HCT116 (cell line): ENCODE data around the gene CRELD2. TPM values are rescaled to one million over a fixed set of nuclear protein-coding genes. Genes with fewer than 3 reads are reported as not detected.

Source experiments
- ATAC-seq: fragments of 200-7000 bp; cut with Tn5 transposase; 2 replicates; pipeline ENCODE4 v1.9.1; 2020; ENCODE audit warnings: mild to moderate bottlenecking, moderate library complexity
- BruUV-seq: library from RNA; stranded (reverse); fragments of 400-500 nt; replicated peaks from 2 replicates; lab custom pipeline; 2021; lab: Mats Ljungman, UMichigan
- CTCF ChIA-PET: fragments of 300-600 bp; sonication (Branson Sonifier 250); formaldehyde crosslinking; loops from one replicate; lab custom pipeline; 2021; ENCODE audit warnings: antibody characterized with exemption; lab: Charles Lee
- POLR2A ChIA-PET: fragments of 300-600, 350-600 bp; sonication (Branson Sonifier 250); formaldehyde crosslinking; loops from one replicate; lab custom pipeline; 2021; ENCODE audit warnings: antibody characterized with exemption; lab: Charles Lee
- RAD21 ChIA-PET, 2 experiments: fragments of 300-600 bp; sonication (Branson Sonifier 250); formaldehyde crosslinking; loops; one replicate each; lab custom pipeline; 2023; ENCODE audit warnings: low total read pairs in 2 of 2; ENCODE audit not compliant: uncharacterized antibody in 2 of 2, unreplicated experiment in 2 of 2, low non-redundant PET in 1 of 2; lab: Charles Lee
- DNase-seq: peaks from one replicate; pipeline ENCODE4 v3.0.0-alpha.2; 2010; ENCODE audit warnings: low read depth, low spot score
- H2AFZ ChIP-seq: fragments of 200-600 bp; shearing (Covaris generic), sonication (generic); 2 replicates; pipeline ENCODE4 v1.6.1; 2017; ENCODE audit warnings: low read depth, mixed run types, mixed read lengths, antibody characterized with exemption, low read length; ENCODE audit not compliant: poor library complexity, severe bottlenecking
- H3K27ac ChIP-seq: 2 replicates; pipeline ENCODE4 v1.5.1; 2012; ENCODE audit warnings: low read depth, low read length
- H3K27me3 ChIP-seq: fragments of 200-600 bp; sonication (generic); 2 replicates; pipeline ENCODE4 v1.6.1; 2016; ENCODE audit warnings: mixed run types, low read length, mixed read lengths; ENCODE audit not compliant: insufficient read depth
- H3K36me3 ChIP-seq, 2 experiments: fragments of 200-500 bp in 1 of 2; fragments of 200-600 bp in 1 of 2; sonication (Bioruptor generic) in 1 of 2; sonication (generic) in 1 of 2; 2 replicates each; pipeline versions ENCODE4 v1.5.1 to v1.6.1; 2014 to 2016; ENCODE audit warnings: low read length in 2 of 2, inconsistent platforms in 1 of 2, mixed read lengths in 1 of 2, mixed run types in 1 of 2; ENCODE audit not compliant: insufficient read depth in 2 of 2, control insufficient read depth in 1 of 2
- H3K4me1 ChIP-seq, 2 experiments: fragments of 200-600 bp in 1 of 2; sonication (generic) in 1 of 2; 2 replicates each; pipeline versions ENCODE4 v1.5.1 to v1.6.1; 2012 to 2017; ENCODE audit warnings: low read length in 2 of 2, inconsistent platforms in 1 of 2, mild to moderate bottlenecking in 1 of 2, mixed read lengths in 1 of 2, mixed run types in 1 of 2, moderate library complexity in 1 of 2; ENCODE audit not compliant: insufficient read depth in 2 of 2, control insufficient read depth in 1 of 2
- H3K4me2 ChIP-seq: fragments of 200-600 bp; sonication (generic); 2 replicates; pipeline ENCODE4 v1.6.1; 2017; ENCODE audit warnings: mixed run types, low read length, mixed read lengths
- H3K4me3 ChIP-seq, 2 experiments: fragments of 200-600 bp in 1 of 2; sonication (generic) in 1 of 2; replicated peaks in 1 of 2; 2 replicates each; pipeline ENCODE4 v1.5.1; 2011 to 2016; ENCODE audit warnings: low read length in 2 of 2, control low read depth in 1 of 2, low read depth in 1 of 2, mild to moderate bottlenecking in 1 of 2, mixed read lengths in 1 of 2, mixed run types in 1 of 2
- H3K79me2 ChIP-seq: fragments of 200-600 bp; sonication (generic); 2 replicates; pipeline ENCODE4 v1.6.1; 2017; ENCODE audit warnings: mild to moderate bottlenecking, mixed run types, low read length, moderate library complexity, mixed read lengths; ENCODE audit not compliant: insufficient read depth
- H3K9ac ChIP-seq: fragments of 200-600 bp; sonication (generic); 2 replicates; pipeline ENCODE4 v1.6.1; 2016; ENCODE audit warnings: low read length, mixed read lengths
- H3K9me2 ChIP-seq: fragments of 200-600 bp; sonication (generic), shearing (Covaris generic); 2 replicates; pipeline ENCODE4 v1.6.1; 2017; ENCODE audit warnings: mixed run types, mild to moderate bottlenecking, moderate library complexity; ENCODE audit not compliant: insufficient read depth
- H3K9me3 ChIP-seq, 2 experiments: fragments of 200-500 bp in 1 of 2; fragments of 200-600 bp in 1 of 2; sonication (Bioruptor generic) in 1 of 2; sonication (generic) in 1 of 2; 2 replicates each; pipeline ENCODE4 v1.6.1; 2014 to 2017; ENCODE audit warnings: low read length in 2 of 2, mixed read lengths in 2 of 2, inconsistent platforms in 1 of 2, low read depth in 1 of 2, mild to moderate bottlenecking in 1 of 2, mixed run types in 1 of 2, moderate library complexity in 1 of 2; ENCODE audit not compliant: control insufficient read depth in 1 of 2, insufficient read depth in 1 of 2
- H4K20me1 ChIP-seq: fragments of 200-600 bp; sonication (generic), shearing (Covaris generic); 2 replicates; pipeline ENCODE4 v1.6.1; 2017; ENCODE audit warnings: mixed run types, mild to moderate bottlenecking, moderate library complexity; ENCODE audit not compliant: insufficient read depth
- CEBPB ChIP-seq: IDR thresholded peaks from 2 replicates; pipeline ENCODE4 v1.6.1; 2012; ENCODE audit warnings: low read depth
- ELF1 ChIP-seq: IDR thresholded peaks from 2 replicates; pipeline ENCODE4 v1.6.1; 2012; ENCODE audit warnings: low read depth, borderline replicate concordance
- EZH2 ChIP-seq: fragments of 200-600 bp; sonication (generic); IDR thresholded peaks from 2 replicates; pipeline ENCODE4 v1.6.1; 2017; ENCODE audit warnings: antibody characterized with exemption, mixed run types
- EZH2phosphoT487 ChIP-seq: fragments of 200-600 bp; IDR thresholded peaks from 2 replicates; pipeline ENCODE4 v1.6.1; 2018; ENCODE audit warnings: antibody characterized with exemption, borderline replicate concordance
- FOSL1 ChIP-seq: IDR thresholded peaks from 2 replicates; pipeline ENCODE4 v1.6.1; 2012; ENCODE audit warnings: low read depth
- POLR2A ChIP-seq: IDR thresholded peaks from 2 replicates; pipeline ENCODE4 v1.7.0; 2011; ENCODE audit warnings: borderline replicate concordance; ENCODE audit not compliant: insufficient read depth, insufficient read length; ENCODE audit errors: extremely low read depth
- SIN3A ChIP-seq: IDR thresholded peaks from 2 replicates; pipeline ENCODE4 v1.6.1; 2012; ENCODE audit warnings: low read depth
- SP1 ChIP-seq: IDR thresholded peaks from 2 replicates; pipeline ENCODE4 v1.6.1; 2012; ENCODE audit warnings: low read depth
- TCF7L2 ChIP-seq: IDR thresholded peaks from 2 replicates; pipeline ENCODE4 v1.7.0; 2011; ENCODE audit warnings: borderline replicate concordance, inconsistent platforms; ENCODE audit not compliant: insufficient read depth, insufficient read length; ENCODE audit errors: extremely low read depth
- YY1 ChIP-seq: IDR thresholded peaks from 2 replicates; pipeline ENCODE4 v1.6.1; 2011; ENCODE audit warnings: low read length, low read depth, moderate library complexity, mild to moderate bottlenecking; ENCODE audit not compliant: insufficient replicate concordance; ENCODE audit errors: extremely low read depth
- ZFX ChIP-seq: fragments of 450-650 bp; IDR thresholded peaks from 2 replicates; pipeline ENCODE4 v1.6.1; 2017
- ZNF274 ChIP-seq: fragments of 200-500 bp; sonication (Bioruptor generic); IDR thresholded peaks from 2 replicates; pipeline ENCODE4 v1.6.1; 2014; ENCODE audit warnings: mild to moderate bottlenecking, low read depth, low read length, inconsistent platforms
- intact Hi-C: fragments of 100-400 bp; cut with micrococcal nuclease; formaldehyde crosslinking; loops from 2 replicates; pipeline ENCODE4 v1.10.0; 2022
- total RNA-seq: library from RNA; stranded (reverse); gene quantifications from one replicate; pipeline ENCODE4 v1.2.1, GENCODE V29; 2021; ENCODE audit not compliant: unreplicated experiment
- TF ChIP-seq, protein P1 (sequence below): IDR thresholded peaks from 2 replicates; pipeline ENCODE4 v1.6.1; 2012
- TF ChIP-seq, protein P2 (sequence below): IDR thresholded peaks from 2 replicates; pipeline ENCODE4 v1.6.1; 2012
- TF ChIP-seq, protein P3 (sequence below): IDR thresholded peaks from 2 replicates; pipeline ENCODE4 v1.6.1; 2012; ENCODE audit warnings: low read depth
- TF ChIP-seq, protein P4 (sequence below): IDR thresholded peaks from 2 replicates; pipeline ENCODE4 v1.6.1; 2011; ENCODE audit warnings: mild to moderate bottlenecking, low read length, moderate library complexity; ENCODE audit not compliant: insufficient replicate concordance; ENCODE audit errors: extremely low read depth

CRELD2 gene
- total RNA-seq, 1 experiment from 2014 or later = 45.8 TPM

DNA sequence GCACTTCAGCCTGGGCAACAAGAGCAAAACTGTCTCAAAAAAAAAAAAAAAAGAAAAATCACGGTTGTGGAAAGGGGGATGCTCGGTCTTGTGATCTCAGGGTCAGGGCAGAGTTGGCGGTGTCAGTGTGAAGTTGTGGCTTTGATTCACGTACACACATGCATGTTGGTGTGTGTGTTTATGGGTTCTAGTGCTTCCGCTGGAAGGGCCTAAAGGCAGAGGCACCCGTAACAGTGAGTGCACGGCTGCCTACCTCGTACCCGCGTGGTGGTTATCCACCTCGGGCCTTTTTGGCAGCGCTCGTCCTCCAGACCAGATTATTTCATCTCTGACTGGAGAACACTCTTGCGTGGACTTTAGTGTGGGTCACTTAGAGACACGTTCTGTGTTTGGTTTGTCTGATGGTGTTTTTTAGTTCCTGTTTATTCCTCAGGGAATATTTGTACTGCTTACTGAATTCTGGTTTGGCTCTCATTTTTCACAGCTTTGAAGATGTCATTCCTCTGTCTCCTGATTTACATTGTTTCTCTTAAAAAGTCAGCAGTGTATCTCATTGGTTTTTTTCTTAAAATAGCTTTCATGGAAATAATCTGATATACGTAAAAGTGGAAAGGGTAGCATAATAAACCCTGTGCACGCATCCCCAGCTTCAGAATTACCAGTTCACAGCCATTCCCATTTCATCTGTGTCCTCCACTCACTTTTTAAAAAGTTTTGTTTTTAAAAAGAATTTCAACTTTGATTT is 49.2 kb upstream of the CRELD2 start (continued):
- TF ChIP-seq TCF7L2 = no peak
- TF ChIP-seq EZH2phosphoT487 = no peak
- TF ChIP-seq EZH2 = no peak
- no peak for TF ChIP-seq FOSL1
- TF ChIP-seq CEBPB = no peak
- TF ChIP-seq, protein P1, sequence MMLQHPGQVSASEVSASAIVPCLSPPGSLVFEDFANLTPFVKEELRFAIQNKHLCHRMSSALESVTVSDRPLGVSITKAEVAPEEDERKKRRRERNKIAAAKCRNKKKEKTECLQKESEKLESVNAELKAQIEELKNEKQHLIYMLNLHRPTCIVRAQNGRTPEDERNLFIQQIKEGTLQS = no peak
- TF ChIP-seq, protein P2, sequence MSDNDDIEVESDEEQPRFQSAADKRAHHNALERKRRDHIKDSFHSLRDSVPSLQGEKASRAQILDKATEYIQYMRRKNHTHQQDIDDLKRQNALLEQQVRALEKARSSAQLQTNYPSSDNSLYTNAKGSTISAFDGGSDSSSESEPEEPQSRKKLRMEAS = no peak

DNA sequence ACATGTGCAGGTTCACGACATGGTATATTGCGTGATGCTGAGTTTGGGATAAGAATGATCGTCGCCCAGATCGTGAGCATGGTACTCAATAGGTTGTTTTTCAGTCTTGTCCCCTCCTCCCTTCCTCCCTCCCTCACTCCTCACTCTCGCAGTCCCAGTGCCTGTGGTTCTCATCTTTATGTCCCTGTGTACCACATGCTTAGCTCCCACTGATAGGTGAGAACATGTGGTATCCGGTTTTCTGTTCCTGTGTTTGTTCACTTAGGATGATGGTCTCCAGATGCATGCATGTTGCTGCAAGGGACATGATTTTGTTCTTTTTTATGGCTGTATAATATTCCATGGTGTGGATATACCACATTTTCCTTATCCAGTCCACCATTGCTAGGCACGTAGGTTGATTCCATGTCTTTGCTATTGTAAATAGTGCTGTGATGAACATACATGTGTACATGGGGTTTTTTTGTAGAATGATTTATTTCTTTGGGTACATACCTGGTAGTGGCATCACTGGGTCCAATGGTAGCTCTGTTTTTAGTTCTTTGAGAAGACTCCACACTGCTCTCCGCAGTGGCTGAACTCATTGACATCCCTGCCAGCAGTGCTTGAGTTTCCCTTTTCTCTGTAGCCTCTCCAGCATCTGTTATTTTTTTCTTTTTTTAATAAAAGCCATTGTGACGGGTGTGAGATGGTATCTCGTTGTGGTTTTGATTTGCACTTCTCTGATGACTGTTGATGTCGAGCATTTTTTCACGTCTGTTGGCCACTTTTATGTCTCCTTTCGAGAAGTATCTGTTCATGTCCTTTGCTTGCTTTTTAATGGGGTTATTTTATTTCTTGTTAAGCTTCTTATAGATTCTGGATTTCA is 48.4 kb upstream of the CRELD2 start:
- 0 out of 2 replicates have a peak, but pooled peaks cover 4% of the 10 kb centered on the region for H4K20me1 ChIP-seq
- H3K27ac ChIP-seq = no peak overlapping the region
- H2AFZ ChIP-seq = no peak overlapping the region
- ChIA-PET CTCF (no interaction called here), RAD21 (no interaction called here), POLR2A (no interaction called here)
- no TSS peak for BruUV-seq
- no peak overlapping the region for H3K4me3 ChIP-seq
- no peaks in the 10 kb centered on the region for H3K9me2 ChIP-seq
- TF ChIP-seq CEBPB (no peak), ELF1 (no peak), POLR2A (no peak), ZFX (no peak), SIN3A (no peak), EZH2 (no peak), SP1 (no peak), TCF7L2 (no peak), YY1 (no peak), ZNF274 (no peak)
- TF ChIP-seq, protein P2 = no peak
- TF ChIP-seq, protein P3, sequence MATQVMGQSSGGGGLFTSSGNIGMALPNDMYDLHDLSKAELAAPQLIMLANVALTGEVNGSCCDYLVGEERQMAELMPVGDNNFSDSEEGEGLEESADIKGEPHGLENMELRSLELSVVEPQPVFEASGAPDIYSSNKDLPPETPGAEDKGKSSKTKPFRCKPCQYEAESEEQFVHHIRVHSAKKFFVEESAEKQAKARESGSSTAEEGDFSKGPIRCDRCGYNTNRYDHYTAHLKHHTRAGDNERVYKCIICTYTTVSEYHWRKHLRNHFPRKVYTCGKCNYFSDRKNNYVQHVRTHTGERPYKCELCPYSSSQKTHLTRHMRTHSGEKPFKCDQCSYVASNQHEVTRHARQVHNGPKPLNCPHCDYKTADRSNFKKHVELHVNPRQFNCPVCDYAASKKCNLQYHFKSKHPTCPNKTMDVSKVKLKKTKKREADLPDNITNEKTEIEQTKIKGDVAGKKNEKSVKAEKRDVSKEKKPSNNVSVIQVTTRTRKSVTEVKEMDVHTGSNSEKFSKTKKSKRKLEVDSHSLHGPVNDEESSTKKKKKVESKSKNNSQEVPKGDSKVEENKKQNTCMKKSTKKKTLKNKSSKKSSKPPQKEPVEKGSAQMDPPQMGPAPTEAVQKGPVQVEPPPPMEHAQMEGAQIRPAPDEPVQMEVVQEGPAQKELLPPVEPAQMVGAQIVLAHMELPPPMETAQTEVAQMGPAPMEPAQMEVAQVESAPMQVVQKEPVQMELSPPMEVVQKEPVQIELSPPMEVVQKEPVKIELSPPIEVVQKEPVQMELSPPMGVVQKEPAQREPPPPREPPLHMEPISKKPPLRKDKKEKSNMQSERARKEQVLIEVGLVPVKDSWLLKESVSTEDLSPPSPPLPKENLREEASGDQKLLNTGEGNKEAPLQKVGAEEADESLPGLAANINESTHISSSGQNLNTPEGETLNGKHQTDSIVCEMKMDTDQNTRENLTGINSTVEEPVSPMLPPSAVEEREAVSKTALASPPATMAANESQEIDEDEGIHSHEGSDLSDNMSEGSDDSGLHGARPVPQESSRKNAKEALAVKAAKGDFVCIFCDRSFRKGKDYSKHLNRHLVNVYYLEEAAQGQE = no peak
- TF ChIP-seq, protein P4, sequence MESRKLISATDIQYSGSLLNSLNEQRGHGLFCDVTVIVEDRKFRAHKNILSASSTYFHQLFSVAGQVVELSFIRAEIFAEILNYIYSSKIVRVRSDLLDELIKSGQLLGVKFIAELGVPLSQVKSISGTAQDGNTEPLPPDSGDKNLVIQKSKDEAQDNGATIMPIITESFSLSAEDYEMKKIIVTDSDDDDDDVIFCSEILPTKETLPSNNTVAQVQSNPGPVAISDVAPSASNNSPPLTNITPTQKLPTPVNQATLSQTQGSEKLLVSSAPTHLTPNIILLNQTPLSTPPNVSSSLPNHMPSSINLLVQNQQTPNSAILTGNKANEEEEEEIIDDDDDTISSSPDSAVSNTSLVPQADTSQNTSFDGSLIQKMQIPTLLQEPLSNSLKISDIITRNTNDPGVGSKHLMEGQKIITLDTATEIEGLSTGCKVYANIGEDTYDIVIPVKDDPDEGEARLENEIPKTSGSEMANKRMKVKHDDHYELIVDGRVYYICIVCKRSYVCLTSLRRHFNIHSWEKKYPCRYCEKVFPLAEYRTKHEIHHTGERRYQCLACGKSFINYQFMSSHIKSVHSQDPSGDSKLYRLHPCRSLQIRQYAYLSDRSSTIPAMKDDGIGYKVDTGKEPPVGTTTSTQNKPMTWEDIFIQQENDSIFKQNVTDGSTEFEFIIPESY = no peak
- intact Hi-C loops = no loop called here
- ATAC-seq (no peak), DNase-seq (no peak)
- H3K9ac ChIP-seq = no peak overlapping the region
- peaks cover 0 to 5% of the 10 kb centered on the region in 2 experiments; a peak in 1 of 4 replicates for H3K36me3 ChIP-seq
- peaks cover 99% of the 10 kb centered on the region for H3K79me2 ChIP-seq
- H3K4me2 ChIP-seq = no peak overlapping the region
- no peaks in the 10 kb centered on the region for H3K27me3 ChIP-seq
- no peaks in the 10 kb centered on the region for H3K4me1 ChIP-seq
- peaks cover 18 to 23% of the 10 kb centered on the region in 2 experiments; a peak in 2 of 4 replicates for H3K9me3 ChIP-seq
